Medulla oblongata (tissue), 1 donor: ENCODE measurements around the gene DNAJC18.
"Not testable (repeated sequence)": the region's sequence is repeated elsewhere in the genome, so short reads cannot be mapped to it uniquely, and the experiment has no call there.

ENCODE experiments used
- DNase-seq: peaks from one replicate; pipeline ENCODE4 v3.0.0-alpha.2; 2015; ENCODE audit errors: extremely low spot score

DNAJC18 gene

DNA sequence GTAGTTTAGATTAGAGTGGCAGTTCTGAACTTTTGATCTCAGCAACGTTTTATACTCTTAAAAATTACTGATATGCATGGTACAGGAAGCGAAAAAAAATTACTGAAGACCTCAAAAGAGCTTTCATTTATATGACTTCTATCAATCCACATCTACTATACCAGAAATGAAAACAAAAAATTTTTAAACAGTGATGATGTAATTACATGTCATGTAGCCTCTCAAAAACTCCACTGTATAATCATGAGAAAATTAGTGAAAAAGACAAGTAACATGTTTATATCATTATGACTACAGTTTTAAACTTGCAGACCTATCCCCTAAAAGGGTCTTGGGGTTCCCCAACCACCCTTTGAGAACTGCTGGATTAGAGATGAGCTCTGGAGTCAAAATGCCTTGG lies 9.3 kb downstream of the DNAJC18 start:
- DNase-seq: no peak

DNA sequence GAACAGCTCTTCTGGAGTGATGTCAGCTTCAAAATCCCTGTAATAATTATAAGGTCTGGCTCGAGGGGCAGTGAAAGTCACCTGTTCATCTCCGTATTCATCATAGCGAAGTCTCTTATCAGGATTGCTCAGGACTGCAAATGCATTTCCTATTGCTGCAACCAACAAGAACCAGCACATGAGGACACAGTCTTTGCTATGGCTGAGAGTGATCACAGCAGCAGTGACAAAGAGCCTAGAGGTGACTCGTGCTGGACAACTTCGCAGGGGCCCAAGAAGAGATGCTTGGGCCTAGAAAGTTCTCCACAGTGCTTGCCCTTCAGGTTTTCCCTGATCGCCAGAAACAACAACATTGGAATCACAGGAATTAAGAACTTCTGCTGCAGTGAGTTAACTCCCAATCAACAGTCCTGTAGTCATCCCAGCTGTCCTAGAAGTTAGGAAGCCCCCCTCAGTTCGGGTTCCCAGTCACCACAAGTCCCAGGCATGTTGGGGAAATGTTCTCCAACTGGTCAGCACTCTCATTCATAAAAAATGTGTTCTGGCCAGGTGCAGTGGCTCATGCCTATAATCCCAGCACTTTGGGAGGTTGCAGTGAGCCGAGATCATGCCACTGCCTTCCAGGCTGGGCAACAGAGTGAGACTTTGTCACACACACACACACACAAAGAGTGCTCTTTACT lies 13.0 kb downstream of the DNAJC18 start:
- DNase-seq: no peak

DNA sequence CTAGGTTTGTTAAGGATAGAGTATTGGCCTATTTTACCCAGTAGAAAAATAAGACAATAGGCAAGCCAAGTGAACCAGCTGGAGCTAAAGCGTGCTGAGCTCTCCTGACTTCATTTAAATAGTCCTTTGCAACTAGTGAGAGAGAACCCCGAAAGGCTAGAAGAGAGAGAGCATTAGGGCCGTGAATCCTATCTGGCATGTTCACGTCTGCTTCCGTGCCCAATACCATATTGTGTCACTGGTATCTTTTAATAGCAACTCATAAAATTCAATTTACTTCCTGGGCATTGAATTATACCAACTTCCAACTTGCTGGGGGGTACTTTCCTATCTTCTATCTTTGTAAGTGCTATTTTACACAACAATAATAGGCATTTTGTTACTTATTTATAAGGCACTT lies 13.8 kb downstream of the DNAJC18 start:
- no peak for DNase-seq

DNA sequence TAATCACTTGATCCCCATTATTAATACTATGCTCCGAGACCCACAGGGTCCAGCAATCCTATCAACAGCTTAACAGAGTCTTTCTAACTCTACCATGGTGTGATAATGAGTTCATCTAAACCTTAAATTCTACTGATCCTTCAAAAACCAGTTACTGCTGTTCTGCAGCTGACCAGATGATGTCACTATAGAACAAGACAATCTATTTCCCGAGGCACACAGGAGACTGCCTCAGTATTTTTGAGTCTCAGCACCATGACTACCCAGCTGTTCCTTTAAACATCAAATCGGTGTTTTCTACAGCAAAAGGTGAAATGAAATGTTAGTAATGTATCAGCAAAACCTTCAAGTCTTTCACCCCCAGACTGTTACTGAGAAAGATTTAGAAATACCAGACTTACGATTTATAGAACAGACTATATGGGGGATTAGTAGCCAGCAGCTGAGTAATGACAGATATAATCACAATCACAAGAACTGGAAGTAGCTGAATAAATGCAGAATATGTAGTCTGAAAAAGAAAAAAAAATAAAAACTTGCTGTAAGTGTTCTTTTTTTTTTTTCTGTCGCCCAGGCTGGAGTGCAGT lies 16.9 kb downstream of the DNAJC18 start:
- peak; percentile 84 for DNase-seq

DNA sequence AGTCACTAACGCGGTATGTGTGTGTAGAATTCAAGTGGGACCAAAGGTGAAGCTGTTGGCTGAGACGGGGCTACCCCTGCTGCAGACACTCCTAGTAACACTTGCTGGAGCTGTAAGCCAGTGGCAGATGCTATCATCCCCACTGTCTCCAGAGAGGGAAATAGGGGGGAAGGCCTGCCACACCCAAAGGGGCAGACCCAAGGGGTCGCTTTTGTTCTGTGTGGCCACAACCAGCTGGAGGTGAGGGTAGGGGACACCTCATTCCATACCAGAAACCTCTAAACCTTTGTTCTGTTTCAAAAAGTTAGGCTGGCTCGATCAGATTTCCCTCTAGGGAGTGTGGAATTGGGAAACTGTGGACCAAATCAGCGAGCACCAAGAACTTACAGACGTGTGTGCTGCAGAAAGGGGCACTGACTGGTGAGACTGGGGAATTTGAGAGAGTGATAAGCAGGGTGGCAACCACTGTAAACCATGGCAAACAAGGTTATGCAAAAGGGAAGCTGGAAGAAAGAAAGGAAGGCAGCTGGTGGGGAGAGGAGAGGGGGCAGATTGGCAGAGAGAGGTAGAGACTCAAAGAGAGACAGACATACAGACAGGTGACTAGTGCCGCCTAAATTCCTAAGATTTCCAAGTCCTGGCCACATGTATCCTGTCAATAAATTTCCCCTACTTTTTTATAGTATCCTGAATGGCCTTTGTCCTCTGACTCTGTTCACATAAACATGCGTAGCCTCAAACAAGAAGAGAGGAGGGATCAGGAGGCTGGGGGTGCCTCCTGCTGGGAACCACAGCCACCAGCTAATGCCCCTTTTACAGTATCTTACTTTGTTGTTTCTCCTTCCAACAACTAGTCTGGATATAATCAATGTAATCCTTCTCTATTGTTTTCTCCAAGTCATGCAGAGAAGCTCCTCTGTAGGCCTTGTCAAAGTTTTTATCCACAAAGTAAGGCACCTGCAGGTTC lies 19.8 kb downstream of the DNAJC18 start:
- no peak for DNase-seq

DNA sequence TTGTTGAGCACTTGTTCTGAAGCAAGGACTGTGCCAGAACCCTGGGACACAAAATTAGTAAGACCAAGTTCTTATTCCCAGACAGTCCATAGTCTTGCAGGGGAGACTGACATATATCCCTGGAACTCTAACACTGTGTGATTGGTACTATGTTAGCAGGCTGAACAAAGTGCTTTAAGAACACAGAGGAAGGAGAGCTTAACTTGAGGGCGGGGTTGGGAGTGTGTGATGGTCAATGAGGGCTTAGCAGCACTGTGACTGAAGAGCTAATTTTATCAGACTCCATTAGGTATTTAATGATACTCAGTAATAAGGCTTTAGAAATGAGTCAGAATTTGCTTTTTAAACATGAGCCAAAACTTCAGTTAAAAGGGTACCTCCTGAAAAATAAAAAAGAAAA lies 20.5 kb downstream of the DNAJC18 start:
- no peak for DNase-seq

DNA sequence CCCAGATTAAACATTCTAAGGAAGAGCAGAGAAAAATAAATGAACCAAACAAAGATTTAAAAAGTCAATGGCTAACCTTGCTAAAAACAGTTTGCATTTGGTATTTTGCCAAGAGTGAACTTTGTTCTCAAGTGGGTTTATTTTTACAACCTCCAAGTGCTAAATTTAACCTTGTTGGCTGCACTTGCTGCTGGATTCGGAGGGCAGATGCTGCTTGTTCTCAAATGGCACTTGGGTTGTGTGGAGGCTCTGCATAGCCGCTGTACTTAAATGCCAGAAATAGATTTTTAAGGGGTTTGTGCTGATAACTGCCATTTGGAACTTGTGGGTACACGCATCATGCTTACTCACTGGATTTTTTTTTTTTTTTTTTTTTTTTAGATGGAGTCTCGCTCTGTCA lies 22.1 kb downstream of the DNAJC18 start:
- DNase-seq: peak; percentile 68

DNA sequence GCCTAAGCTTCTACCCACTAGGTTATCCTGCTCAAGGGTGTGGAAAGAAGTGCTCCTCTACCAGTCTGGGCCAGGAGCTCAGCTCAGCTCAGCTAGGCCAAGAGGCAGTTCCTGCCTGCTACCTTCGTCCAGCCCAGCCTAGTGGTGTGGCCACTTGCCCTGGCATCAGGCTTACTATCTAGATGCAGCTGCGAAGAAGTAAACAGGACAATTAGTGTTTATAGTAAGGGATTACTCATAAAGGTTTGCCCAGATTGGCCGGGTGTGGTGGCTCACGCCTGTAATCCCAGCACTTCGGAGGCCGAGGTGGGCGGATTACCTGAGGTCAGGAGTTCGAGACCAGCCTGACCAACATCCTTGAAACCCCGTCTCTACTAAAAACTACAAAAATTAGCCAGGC lies 22.7 kb downstream of the DNAJC18 start:
- DNase-seq: no peak

DNA sequence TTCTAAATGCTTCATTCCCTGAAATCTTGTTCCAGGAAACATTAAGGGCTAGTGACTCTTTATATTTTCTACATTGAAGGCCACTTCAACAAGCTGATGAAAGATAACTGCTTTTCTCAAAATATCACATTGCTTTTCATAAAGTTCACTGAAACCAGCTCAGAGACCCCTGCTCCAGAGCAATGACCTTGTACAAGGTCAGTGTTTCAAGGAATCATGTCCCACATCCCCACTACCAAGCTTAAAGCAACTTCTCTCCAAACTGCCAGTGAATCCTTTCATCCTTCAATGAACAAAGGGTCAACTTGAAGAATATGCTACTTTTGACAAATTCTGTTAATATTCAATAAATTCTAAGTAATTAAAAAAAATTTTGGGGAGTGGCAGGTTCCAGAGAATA lies 23.5 kb downstream of the DNAJC18 start:
- DNase-seq: no peak

DNA sequence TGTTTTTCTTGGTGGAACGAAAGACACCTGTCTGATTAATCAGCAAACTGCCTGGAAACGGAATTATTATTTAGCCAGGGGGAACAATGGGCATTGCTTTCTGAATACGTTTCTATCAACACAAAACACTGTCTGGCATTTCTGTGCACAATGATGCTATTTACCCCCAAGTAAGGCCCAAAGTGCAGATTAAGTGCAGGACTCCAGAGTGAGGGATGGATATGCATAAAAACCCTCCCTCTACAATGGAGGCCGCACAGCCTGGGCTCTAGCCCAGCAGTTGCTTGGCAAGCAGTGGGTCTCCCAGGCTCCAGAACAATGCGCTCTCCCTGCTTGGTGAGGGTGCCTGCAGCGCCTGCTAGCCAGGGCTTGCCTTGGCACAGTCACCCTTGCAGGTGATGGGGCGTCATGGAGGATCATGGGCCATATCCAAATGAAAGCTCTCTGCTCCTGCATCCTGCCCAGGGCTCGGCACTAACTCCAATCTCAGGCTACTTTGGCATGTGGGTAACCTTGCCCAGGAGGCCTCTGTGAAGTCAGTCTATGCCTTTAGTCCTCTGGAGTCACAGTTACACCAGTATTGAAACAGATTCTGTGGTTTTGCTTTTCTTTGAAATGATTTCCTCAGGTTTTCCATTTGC lies 24.0 kb downstream of the DNAJC18 start:
- peak; percentile 93 for DNase-seq

DNA sequence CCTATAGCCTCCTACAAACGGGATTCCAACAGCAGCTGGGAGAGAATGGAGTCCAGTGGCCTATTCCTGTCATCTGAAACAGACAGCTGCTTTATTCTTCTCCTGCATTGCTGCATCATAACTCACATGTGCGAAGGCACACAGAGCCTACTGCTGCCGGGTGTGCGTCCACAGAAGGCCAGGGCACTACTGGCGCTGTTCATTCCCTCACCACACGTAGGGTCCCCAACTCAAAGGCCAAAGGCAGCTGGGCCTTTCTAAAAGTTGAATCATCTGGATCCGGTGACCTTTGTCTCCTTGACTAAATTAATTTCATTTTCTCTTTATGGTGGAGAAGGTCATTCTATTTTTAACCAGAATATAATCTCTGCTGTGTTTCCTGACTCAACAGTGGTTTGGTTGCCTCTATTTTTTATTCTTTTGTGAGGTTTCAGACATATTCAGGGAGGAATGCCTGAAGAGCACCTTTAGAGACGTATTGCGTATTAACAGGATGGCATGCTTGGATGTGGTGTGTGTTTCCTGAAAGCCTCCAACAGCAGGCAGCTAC lies 24.7 kb downstream of the DNAJC18 start:
- DNase-seq: peak; percentile 53

DNA sequence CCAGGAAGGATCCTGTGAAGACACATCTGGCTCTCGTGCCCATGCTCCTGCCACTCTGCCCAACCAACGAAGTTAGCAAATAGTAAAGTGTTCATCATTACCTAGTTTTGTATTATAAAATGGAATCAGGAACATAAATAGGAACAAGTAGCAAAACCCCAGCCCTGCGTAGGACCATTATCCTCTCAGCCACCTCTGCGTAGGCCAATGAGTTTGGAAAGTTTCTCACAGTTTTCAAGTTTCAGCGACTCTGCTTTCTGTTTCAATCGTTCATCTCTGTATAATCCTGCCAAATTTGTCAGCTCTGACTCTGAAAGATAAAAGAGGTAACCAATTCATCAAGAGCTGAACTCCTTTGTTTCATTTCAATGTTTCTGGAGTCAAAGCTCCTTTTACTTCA lies 25.4 kb downstream of the DNAJC18 start:
- DNase-seq: no peak

DNA sequence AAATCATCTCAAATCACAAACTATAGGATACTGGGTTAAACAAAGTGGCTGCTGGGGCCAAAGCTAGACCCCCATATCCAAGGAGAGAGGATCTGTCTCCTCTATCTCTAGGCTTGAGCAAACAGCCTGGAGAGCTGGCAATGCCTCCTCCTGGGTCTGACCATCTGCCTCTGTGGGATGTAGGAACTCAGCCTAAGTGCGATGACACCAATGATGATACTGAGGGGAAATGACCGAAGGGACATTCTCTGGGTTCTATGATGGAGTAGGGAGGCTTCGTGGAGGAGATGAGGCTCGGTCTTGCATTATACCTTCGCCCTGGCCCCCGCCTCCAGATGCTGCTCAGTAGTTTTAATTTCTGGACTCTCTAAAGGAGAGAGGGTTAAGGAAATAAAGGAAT lies 26.2 kb downstream of the DNAJC18 start:
- no peak for DNase-seq

DNA sequence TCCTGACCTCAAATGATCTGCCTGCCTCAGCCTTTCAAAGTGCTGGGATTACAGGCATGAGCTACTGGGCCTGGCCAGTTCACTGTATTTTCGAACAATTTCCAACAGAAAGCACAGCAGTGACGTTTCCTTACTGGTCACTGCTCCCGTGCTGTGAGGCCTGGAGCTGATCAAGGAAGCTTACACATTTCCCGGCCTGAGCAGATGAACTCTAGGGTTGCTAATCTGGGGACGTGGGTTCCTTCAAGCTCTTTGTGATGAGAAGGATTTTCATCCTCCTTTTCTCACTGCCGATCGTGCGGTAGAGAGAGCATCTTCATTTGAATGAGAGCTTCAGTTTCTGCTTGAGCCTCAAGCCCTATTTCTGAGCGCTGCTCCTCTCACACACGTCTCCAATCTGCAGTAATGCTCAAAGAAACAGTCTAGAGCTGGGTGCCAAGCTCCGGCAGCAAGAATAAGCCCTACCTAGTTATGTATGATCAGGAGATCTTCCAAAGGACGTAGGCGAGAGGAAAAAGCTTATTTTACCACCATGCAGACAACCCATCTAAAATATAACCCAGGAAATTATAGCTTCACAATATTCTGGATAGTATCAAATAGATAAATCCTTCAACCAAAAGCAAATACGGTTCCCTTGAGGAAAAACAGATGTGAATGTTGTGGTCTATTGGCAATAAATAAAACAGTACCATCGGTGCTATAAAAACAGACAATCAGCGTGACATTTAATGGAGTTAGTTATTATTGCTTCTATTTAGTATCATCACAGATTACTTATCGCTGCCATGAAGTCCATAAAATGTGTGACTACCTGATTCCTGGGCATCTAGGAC lies 28.1 kb downstream of the DNAJC18 start:
- DNase-seq: no peak

DNA sequence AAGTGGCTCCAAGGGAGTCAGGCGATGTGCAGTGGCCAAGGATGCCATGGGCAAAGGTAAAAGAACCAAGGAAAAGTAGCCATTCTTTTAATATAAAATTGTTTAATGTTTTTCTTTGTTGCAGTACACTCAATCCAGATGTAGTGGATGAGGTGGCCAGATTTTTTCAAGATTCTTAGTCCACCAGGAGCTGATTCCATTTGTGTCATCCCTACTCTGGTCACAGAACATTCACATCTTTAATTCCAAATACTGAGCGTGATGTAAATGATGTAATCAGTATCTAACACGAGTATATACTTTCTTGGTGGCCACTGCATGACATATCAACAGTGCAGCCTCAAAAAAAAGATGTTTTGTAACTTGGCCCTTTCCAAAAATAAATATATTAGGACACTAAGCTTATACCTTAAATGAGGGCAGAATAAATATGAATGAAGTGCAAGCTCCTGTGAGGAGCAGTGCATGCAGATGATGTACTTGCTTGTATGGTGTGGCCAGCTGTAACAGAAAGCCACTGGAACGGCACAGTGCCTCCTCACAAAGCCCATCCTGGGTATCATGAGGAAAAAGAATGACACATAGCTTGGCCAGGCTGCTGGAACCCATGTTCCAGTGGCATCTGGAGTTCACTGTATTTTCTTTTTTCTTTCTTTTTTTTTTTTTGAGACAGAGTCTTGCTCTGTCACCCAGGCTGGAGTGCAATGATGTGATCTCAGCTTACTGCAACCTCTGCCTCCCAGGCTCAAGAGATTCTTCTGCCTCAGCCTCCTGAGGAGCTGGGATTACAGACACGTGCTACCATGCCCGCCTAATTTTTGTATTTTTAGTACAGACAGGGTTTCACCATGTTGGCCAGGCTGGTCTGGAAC lies 29.0 kb downstream of the DNAJC18 start:
- DNase-seq: no peak

DNA sequence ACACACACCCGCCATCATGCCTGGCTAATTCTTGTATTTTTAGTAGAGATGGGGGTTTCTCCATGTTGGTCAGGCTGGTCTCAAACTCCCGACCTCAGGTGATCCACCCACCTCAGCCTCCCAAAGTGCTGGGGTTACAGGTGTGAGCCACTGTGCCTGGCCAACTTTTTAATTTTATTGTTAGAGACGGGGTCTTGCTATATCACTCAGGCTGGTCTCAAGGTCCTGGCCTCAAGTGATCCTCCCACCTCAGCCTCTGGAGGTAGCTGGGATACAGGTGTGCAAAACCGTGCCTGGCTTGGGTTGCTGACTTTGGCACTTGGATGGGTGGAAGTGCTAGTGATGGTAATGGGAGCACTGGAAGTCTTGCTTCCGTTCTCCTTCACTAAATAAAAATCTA lies 30.2 kb downstream of the DNAJC18 start:
- DNase-seq: not testable (repeated sequence)

DNA sequence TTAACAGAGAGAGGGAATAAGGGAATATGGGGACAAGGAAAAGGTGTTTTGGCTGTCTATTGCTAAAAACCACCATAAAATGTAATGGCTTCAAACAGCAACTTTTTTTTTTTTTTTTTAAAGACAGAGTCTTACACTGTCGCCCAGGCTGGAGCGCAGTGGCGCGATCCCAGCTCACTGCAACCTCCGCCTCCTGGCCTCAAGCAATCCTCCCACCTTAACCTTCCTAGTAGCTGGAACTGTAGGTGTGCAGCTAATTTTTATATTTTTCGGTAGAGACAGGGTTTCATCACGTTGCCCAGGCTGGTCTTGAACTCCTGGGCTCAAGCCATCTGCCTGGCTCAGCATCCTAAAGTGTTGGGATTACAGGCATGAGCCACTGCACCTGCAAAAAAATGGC lies 31.1 kb downstream of the DNAJC18 start:
- no peak for DNase-seq

DNA sequence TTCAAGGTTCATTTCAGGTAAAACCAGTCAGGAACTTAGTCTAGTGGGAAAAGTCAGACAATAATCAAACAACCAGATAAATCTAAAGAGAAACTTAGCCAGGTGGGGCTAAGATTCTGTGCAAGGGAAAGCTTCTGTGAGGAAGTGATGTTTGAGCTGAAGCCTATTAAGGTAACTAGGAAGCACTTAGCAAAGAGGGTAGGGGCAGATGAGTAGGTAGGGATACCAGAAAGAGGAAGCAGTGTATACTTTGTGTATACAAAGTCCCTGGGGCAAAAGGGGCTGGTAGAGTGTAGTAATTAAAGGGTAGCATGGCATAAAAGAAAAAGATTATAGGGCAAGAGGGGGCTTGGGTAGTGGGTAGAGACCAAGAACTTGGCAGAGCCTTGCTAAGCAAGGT lies 31.8 kb downstream of the DNAJC18 start:
- DNase-seq: no peak

DNA sequence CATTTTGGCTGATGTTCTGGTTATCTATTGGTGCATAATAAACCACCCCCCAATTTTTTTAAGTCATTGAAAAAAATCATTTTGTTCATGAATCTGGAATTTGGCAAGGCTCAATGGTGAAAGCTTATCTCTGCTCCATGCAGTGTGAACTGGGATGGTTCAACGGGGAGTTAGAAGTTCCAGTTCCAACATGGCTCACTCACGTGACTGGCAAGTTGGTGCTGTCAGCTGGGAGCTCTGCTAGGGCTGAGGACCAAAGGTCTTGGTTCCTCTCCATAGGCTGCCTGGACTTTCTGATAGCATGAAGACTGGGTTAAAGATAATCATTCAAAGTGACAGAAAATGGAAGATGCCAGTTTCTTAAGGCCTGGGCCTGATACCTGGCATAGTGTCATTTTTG lies 32.4 kb downstream of the DNAJC18 start:
- no peak for DNase-seq

DNA sequence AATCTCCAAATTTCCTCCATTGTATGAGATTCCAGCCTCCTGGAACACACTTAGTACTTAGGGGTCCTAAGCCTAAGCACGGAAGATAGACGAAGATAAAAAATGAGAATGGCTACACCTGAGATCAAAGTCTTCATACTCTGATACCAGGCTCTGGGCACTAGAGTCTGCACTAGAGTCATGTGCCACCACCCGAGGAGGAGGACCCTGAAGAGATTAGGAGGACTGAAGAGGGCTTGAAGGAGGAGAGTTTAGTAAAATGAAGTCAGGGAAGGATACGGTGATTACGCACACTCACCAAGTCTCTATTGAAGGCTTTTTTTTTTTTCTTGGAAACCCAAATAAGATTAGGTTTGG lies 34.9 kb downstream of the DNAJC18 start:
- no peak for DNase-seq
